CD4-positive, alpha-beta T cell treated with Interleukin-21 for 1 hour (primary cell): Measurements from ENCODE around the gene EFCAB14.
"Not testable (repeated sequence)": the region's sequence is repeated elsewhere in the genome, so short reads cannot be mapped to it uniquely, and the experiment has no call there.

Source experiments
- DNase-seq: peaks from one replicate; pipeline ENCODE4 v3.0.0-alpha.2; 2020

Gene EFCAB14

DNA sequence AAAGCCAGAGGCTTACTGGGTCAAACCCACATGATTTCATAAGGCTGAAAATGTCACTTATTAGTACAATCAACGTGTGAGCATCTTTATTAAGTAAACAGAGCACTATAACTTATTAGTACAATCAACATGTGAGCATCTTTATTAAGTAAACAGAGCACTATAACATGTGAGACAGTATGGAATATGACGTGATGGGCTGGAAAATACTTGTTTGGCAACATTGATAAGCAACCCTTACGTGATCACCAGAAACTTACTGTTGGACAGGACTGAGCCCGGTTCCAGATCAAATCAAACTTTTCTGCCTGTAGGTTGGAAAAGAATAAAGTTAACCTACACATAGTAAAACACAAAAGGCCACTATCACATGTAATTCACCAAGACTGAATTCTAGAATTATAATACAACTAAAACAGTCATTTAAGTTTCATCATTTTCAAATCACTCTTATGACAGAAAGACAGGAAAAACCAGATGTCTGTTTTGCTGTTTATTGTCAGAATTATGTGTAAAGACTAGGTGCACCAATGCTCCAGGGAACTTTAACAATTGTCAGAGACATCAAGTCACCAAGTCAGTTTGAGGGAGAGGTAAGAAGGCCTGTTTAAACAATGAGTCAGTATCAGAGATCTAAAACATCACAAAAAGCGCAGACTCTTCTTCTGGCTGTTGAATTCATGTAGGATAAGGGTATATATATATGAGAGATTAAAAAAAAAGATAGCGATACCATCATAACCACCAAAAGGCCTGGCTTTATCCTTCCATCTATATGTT lies 66.4 kb downstream of the EFCAB14 start:
- no peak for DNase-seq

GRCh38 chr1:46651152-46651551 lies 67.8 kb downstream of the EFCAB14 start:
- not testable (repeated sequence) for DNase-seq

GRCh38 chr1:46650491-46650890 lies 68.4 kb downstream of the EFCAB14 start:
- DNase-seq: no peak

DNA sequence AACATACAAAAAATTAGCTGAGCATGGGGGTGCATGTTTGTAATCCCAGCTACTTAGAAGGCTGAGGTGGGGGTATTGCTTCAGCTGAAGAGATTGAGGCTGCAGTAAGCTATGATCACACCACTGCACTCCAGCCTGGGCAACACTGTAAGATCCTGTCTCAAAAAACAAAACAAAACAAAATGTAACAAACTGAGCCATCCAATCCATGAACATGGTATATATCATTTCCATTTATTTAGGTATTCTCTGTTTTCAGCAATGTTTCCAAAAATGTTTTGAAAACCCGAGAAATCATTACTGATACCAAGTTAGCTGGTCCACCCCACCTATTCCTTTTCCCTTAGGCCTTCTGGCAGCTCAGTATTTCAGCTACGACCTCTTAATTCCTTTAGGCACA lies 69.2 kb downstream of the EFCAB14 start:
- no peak for DNase-seq

GRCh38 chr1:46647611-46648010 lies 71.3 kb downstream of the EFCAB14 start:
- no peak for DNase-seq

GRCh38 chr1:46646844-46647243 lies 72.1 kb downstream of the EFCAB14 start:
- DNase-seq: no peak

DNA sequence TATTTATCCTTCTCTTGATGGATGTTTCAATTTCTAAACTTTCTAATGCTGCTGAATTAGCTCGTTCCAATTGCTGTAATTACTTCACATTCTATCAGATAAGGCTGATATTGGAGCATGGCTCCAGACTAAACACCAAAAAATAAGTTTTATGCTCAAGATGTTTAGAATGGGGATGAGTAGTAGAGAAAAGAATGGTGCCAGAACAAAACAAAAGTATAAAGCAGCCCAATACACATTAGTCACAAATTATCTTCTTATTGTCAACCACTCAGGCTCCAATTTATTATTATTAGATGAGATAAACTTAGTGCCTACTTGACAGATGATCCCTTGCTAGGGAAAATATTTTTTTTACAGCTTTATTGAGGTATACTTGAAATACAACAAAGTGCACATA lies 72.6 kb downstream of the EFCAB14 start:
- DNase-seq: no peak

GRCh38 chr1:46645815-46646214 lies 73.1 kb downstream of the EFCAB14 start:
- DNase-seq: no peak

DNA sequence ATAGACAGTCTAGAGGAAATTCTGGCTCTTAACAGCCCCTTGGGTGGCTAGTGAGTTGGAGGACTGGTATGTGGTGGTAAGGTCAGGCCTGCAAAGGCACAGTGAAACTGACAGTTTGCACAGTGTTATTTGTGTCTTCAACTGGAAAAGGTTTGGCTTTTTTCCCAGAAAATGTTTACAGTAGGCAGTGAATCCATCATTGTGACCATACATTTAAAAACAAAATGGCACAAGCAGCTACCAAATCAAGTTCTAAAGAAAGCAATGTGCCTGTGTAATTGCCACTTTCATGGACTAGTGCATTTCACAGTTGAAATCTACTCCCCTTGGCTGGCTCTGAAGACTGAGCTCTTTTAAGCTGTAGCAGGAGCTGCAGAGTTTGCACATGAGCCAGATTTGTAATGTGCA lies 75.5 kb downstream of the EFCAB14 start:
- no peak for DNase-seq

DNA sequence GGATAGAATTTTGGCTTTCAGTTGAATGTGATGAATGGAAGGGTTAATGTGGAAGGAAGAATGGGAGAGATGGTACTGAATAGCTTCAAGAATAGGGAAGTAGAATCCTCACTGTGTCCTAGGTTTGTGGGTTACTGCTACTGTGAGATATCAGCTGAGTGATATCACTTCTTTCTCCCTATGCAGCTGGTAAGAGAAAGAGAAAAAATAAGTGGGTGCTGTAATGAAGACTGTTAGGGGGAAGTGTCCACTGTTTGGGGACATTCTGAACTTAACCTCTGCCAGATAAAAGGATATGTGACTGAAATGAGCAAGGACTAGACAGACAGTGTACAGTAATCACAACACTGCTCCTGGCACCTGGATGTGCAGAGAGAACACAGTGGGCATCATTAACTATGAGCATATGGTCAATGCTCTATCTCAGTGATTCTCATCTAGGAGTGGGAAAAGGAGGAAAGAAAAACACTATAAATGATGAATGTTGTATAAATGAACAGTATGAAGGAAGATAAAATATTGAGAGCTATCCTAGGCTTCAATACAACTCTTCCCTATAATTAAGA lies 76.7 kb downstream of the EFCAB14 start:
- DNase-seq: no peak

DNA sequence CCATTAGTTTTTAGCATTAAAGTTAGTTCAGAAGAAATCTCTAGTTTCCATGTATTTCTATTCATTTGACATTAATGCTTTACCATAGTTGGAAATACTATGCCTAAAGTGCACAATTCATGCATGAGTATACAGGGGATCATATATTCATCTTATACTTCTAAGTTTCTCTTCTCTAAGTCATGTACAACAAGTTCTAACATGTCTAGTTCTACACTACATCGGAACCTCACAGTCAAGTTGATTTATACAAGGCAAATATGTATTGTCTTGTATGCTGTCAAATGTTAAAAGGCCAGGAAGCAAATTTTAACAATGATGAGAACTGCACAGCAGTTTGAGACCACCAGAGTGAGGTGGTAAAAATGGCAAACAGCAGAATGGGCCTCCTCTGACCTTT lies 79.4 kb downstream of the EFCAB14 start:
- DNase-seq: no peak

DNA sequence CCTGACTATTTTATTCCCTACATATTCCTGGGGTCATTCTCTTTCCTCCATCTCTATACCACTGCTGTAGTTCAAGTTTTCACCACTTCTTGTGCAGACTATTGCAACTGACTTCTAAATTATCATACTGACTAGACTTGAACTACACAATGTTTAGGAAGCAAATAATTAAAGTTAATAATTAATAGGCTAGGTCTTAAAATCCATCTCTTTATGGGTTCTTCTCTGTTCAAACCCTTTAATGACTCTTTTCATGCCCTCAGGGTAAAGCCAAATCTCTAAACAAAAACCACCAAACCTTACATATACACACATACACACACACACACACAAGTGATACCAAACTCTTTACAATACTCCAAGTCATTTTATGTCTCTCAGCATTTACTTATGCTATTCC lies 80.0 kb downstream of the EFCAB14 start:
- DNase-seq: no peak

- DNase-seq: no peak
These were observed 81.3 kb downstream of the EFCAB14 start for GRCh38 chr1:46637444-46638083.

DNA sequence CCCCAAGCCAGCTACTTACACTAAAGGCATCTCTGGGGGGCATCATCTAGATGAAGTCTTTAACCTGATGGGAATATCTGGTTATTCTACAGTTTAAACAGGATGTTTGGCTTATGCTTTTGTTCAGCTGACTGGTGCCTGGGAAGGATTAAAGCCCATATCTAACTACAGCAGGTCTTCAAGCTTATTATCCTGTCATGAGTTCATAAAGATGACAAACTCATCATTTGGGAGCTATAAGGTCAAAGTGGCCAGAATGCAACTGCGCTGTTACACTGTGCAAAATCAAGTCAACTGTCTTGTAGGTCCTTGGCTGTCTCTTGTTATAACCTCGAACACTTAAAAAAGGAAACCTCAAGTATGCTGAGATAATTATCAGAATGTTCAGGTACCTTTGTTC lies 83.7 kb downstream of the EFCAB14 start:
- DNase-seq: no peak

- no peak for DNase-seq
These were observed 88.2 kb downstream of the EFCAB14 start for GRCh38 chr1:46630719-46631118.
